HG03025 (cell line): Measurements from ENCODE around the gene SYT1.

Experiments used
- ATAC-seq: cut with Tn5 transposase; IDR thresholded peaks from one replicate; pipeline ENCODE4 v1.9.1; 2021; ENCODE audit warnings: mild to moderate bottlenecking, moderate library complexity; ENCODE audit not compliant: unreplicated experiment, low FRiP score

Gene SYT1

DNA sequence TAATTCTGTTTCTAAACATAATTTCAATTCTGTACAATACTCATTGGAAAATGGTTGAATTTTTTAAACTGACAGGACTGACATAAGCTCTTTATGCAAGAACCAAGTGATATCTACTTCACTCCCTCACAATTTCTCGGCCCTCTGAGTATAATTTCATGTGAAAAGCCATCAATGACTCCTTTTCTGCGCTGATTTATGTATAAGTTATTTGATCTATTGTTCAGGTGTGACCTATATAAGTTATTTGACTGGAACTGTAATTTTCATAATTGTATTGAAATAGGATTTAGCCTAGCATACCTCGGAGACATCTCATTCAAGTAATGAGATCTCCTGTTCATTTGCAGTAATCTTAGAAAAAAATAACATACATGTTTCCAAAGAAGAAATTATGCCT, 184.4 kb downstream of the SYT1 start:
- ATAC-seq: no peak

DNA sequence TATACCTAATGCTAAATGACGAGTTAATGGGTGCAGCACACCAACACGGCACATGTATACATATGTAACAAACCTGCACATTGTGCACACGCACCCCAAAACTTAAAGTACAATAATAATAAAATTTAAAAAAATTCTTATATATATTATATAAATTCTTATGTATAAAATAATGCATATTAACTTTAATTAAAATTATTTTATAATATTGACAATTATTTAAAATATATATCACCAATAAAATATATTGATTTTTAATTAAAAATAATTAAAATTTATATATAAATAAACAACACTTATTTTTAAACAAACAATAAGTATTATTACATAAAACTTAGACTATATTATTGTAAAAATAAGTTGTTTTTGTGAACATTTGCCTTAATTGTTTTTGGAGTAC, 188.8 kb downstream of the SYT1 start:
- ATAC-seq: no peak

DNA sequence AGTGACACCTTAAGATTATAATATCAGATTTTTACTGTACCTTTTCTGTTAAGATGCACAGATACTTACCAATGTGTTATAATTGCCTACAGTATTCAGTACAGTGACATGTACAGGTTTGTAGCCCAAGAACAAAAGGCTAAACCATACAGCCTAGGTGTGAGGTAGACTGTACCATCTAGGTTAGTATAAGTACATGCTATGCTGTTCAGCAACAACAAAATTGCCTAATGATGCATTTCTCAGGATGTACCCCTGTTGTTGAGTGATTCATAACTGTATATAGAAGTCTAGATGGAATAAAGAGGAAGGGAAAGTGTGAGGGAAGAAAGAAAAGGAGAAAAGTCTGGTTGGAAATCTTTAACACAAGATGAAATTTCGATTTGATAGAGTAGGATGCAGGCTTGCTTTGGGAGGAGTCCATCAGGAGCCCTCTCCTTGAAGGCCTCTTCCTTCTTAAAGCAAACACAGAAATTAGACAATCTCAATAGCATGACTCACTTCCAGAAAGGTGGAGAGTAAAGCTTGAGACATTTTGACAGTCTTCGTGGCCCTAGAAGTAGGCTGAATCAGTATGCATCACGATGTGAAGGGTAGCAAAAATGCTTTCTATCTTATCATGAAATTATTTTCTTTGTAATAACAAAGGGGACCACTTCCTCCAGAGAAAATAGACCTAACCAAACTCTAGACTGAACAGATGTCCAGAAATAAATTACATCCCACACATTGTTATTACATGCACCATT, 191.5 kb downstream of the SYT1 start:
- no peak for ATAC-seq

- ATAC-seq: no peak
Measured at GRCh38 chr12:79056775-79057174, 192.2 kb downstream of the SYT1 start.

GRCh38 chr12:79057540-79057939, 193.0 kb downstream of the SYT1 start:
- no peak for ATAC-seq

GRCh38 chr12:79058342-79058741, 193.8 kb downstream of the SYT1 start:
- ATAC-seq: no peak

- ATAC-seq: no peak
Measured at GRCh38 chr12:79059557-79059956, 195.0 kb downstream of the SYT1 start.

- no peak for ATAC-seq
Measured at GRCh38 chr12:79063258-79063657, 198.7 kb downstream of the SYT1 start.

DNA sequence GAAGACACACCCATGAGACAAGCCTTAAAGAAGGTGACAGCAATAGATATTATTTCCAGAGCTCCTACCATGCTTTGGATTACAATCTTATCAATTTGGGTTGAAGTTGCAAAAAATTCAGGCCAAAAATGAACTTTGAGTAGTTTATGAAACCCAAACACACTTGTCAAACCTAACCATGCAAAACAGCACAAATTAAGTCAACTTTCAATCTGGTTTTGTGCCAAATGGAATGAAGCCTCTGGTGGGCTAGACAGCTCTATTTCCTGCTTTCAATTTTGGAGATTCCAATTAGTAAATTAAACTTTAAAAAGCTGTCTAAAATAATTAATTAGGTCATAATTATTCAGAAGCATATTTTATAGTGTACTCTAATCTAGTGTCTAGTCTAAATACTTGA, 203.4 kb downstream of the SYT1 start:
- no peak for ATAC-seq

DNA sequence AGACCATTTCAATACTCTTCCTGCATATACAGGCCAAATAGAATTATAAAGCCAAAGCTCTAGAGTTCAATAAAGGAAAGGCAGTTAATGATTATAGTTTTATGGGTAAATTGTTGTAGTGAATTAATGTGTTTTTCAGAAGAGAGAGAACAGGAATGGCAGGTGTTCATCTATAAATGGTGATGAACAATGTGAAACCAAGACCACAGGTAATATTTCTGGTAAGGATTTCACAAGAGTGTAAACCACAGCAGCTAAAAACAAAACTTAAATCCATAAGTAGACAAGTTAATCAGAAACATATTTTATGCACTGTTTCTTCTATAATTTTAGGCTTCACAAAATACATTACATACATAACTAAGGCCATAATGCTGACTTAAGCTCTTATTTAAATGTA, 204.4 kb downstream of the SYT1 start:
- peak; percentile 87 for ATAC-seq

- no peak for ATAC-seq
Measured at GRCh38 chr12:79071498-79071897, 206.9 kb downstream of the SYT1 start.

- ATAC-seq: no peak
Measured at GRCh38 chr12:79073506-79073905, 208.9 kb downstream of the SYT1 start.

DNA sequence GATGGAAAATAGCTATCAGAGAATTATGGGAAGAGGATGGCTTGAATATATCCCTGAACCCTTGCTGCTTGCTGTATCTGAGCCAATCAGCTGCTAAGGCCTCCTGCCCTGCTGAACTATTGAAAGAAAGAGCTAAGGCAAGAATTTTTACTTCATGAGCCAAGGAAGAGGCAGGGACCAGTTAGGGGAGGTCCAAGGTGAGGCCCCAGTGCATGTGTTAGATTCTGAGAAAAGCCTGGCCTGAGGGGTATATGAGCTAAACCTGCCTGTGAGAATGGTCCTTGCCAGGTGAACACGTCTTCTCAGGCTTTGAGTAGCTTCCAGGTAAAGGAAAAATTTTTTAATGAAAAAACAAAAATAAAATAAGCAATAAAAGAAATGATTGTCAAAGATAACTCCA, 218.0 kb downstream of the SYT1 start:
- ATAC-seq: no peak

DNA sequence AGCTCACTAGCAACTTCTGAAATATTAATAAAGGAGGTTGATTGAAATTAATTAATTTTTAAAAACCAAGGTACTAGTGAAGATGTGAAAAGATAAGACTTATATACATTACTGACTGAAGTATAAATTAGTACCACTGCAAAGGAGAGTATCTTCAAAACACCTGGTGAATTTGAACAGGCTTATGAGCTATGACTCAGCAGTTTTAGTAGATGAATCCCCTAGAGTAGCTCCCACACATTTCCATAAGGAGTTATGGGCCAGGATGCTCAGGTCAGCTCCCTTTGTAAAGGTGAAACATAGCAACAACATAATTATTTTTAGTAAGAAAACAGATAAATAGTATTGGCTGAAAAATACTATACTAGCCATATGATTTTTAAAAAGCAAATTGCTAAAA, 218.6 kb downstream of the SYT1 start:
- no peak for ATAC-seq

GRCh38 chr12:79085106-79085682, 220.6 kb downstream of the SYT1 start:
- ATAC-seq: no peak

GRCh38 chr12:79086541-79087296, 222.1 kb downstream of the SYT1 start:
- no peak for ATAC-seq

DNA sequence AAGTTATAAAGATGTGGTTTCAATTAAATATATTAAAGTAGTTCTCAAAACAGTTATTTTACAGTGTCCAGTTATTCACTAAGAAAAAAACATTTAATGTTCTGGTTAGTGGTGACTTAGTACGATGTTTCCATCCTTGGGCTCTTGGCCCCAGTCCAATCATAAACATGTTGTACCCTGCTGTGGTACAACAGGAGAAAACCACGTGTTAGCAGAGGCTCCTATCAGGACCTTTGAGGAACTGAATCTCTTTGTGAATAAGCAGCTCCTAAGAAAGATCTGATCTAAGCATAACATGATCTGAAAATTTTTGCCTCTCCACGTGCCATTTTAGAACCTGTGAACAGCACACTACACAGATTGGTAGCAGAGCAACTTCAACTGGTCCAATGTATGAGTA, 234.0 kb downstream of the SYT1 start:
- ATAC-seq: no peak

DNA sequence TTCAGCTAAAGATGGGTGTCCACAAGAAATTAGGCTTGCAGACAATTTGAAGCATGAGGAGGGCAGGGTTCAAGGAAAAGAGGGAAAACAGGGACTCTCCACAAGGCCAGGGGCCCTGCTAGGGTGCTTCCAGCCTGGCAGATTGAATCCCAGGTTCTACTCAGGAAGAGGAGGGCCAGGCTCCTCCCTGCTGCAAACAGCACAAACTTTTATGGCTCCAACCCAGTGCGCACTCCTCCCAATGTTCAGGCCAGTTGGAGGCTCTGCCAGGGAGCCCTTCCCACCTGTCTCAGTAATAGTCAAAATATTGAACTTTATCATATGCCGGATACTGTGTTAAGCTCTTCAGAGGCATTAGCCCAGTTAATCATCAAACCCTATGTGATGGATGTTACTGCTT, 244.4 kb downstream of the SYT1 start:
- ATAC-seq: no peak

DNA sequence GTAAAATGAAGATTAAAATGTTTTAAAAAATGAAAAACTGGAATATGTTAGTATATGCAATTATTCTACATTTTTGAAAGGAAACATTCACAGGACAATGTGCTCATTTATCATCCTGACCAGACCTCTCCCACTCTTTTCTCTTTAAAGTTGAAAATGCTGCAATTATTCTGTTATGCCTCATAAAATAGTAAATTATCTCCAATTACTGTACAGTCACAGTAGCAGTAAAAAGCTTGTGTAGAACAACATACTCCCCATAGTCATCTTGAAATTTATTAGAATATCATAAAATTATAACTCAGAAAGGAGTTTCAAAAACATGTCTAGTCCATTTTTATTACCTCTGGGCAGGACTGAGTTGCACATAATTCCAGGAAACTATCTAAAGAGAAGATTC, 250.3 kb downstream of the SYT1 start:
- no peak for ATAC-seq

DNA sequence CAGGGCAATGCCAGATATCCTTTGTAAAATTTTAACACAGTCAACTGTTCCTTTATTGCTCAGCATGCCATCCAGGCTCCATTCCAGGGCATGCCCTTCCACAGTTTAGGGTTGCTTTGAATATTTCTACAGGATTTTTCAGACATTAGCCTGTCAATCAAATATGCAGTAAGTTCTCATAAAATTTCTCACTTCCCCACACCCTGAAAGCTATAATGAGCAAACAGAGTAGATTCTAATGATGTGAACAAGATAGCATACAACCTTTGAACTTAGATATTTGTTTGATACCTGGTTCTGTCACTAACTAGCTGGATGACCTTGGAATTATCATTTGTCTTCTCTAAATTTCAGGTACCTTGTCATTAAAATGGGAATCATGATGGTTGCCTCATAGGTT, 251.2 kb downstream of the SYT1 start:
- ATAC-seq: no peak

DNA sequence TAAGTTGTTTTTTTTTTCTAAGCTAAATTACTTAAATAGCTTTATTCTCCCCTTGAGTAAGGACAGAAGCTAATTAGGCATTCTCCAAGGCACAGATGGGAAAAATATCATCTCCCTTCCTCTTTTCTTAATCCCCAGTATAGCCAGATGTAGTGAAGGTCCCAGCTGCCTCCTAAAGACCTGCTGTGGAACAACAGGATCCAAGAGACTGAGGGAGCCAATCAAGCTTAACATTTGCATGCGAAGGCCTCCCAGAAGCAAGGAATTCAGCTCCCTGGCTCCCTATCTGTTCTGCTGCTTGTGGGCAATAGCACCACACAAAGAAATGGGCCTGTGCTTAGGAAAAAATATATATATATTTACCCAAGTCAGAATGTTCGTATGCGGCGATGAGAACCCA, 255.2 kb downstream of the SYT1 start:
- ATAC-seq: no peak

DNA sequence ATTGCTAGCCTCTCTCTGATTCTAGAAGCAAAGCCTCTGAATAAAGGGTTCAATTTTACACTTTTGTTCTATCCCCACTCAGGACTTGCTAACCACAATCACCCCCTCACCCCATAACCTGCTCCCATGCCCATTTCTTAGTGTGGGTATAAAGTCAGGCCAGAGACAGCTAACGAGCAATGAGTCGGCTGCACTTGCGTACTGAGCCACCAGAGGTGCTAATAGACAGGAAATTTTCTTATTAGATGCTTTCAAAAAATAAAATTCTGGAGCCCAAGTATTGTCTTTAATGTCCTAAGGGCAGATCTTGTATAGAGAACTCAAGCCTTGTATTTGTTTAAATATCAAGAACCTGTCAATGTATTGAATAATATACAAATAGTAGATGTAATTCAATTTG, 256.9 kb downstream of the SYT1 start:
- ATAC-seq: no peak
